ENCODE measurements around the gene KCNJ11. TPM values are rescaled to one million over a fixed set of nuclear protein-coding genes. Genes with fewer than 3 reads are reported as not detected.
A peak's percentile ranks its signal among the peaks of the same experiment; 100 is the strongest.

The KCNJ11 gene
- total and polyA plus RNA-seq, 2 of the 4 experiments (the other 2 are of a cell fraction): not detected

DNA sequence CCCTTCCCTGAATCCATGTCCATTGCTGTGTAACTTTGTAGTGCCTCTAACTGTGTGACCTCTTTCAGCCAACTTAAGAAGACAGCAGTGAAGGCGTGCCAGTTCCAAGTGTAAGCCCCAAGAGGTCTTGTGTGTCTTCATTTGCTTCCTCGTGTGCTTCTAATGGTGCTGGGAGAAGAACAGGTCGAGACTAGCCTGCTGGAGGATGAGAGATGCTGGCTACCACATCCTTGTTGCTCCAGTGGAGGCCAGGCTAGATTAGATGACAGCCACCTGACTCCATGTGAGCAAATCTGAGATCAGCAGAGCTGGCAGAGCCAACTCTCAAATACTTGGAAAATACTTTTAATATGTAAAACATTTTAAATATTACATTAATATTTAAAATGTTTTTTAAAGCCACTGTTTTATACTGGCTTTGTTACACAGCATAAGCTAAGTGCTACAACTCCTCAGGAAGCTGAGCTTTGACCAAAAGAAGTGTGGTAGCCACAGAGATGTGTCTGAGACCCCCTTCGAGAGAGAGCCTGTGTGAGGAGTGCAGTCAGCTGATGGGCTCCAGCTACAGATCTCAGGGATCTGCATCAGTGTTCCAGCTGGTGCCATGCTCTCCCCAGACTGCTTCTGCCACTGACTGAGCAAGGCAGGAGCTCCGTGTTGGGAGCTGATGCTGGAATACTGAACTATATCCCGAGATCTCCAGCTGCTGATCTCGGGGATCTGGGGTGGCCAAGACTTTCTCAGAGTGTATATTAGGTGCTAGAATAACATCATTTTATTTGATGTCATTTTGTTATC lies 8.9 kb downstream of the KCNJ11 start:
- Histone ChIP-seq H3K23ac (ENCODE audit: low read depth, low read length) (no peak overlapping the region), H3K4ac (ENCODE audit: low read depth, low read length) (no peak overlapping the region), H4K91ac (ENCODE audit: insufficient read depth, low read depth, low read length) (no peak overlapping the region), H2AK5ac (ENCODE audit: low read depth, low read length) (no peak overlapping the region), H3K27ac (ENCODE audit: insufficient read depth, low read length) (no peak overlapping the region), H2BK5ac (ENCODE audit: low read depth, low read length, poor library complexity, severe bottlenecking) (no peak overlapping the region), H4K8ac (ENCODE audit: low read depth in 2 of 2, low read length in 2 of 2) (no peak overlapping the region), H3K9ac (ENCODE audit: low read depth, low read length) (no peak overlapping the region), H3K9me1 (ENCODE audit: insufficient read depth, low read length) (peaks cover 22% of the 10 kb centered on the region), H2AFZ (replicated peaks; ENCODE audit: low read length, poor library complexity) (no peak overlapping the region), H2AK9ac (replicated peaks; ENCODE audit: low read depth, low read length, poor library complexity) (no peak overlapping the region), H3K27me3 (ENCODE audit: control insufficient read depth, insufficient read depth, low read length) (no peaks in the 10 kb centered on the region), H3K14ac (replicated peaks; ENCODE audit: low read depth, low read length) (no peak overlapping the region), H3K4me1 (ENCODE audit: control insufficient read depth, insufficient read depth, low read length) (peaks cover 11% of the 10 kb centered on the region), H2BK20ac (ENCODE audit: low read depth, low read length) (0 out of 2 replicates have a peak overlapping the region, but pooled peaks have one; percentile 10), H3K4me3 (ENCODE audit: insufficient read depth, low read depth, low read length) (no peak overlapping the region), H4K5ac (ENCODE audit: low read depth, low read length) (no peak overlapping the region), H2BK15ac (ENCODE audit: low read depth, low read length) (no peak overlapping the region), H4K20me1 (ENCODE audit: insufficient read depth, low read length) (no peaks in the 10 kb centered on the region), H3K36me3 (ENCODE audit: control insufficient read depth, insufficient read depth, low read length) (no peaks in the 10 kb centered on the region; the same call in 1 of the 2 replicates), H3K56ac (ENCODE audit: extremely low read depth, insufficient read depth, low read length) (no peak overlapping the region), H3K18ac (ENCODE audit: low read depth, low read length) (no peak overlapping the region), H3K79me1 (ENCODE audit: low read depth in 1 of 2, low read length in 2 of 2) (no peaks in the 10 kb centered on the region), H3K9me3 (ENCODE audit: control insufficient read depth, insufficient read depth, low read length) (no peaks in the 10 kb centered on the region), H2BK120ac (ENCODE audit: low read depth, low read length) (no peak overlapping the region), H3K4me2 (ENCODE audit: low read depth, low read length) (no peak overlapping the region)
- POLR2A ChIA-PET (ENCODE audit: unreplicated experiment): no interaction called here
- ATAC-seq (ENCODE audit: low read depth) (no peak), DNase-seq (no peak)
- dilution Hi-C loops (cut with HindIII; ENCODE audit: low sequenced_read_pairs, unreplicated experiment): no loop called here
- intact Hi-C loops (cut with micrococcal nuclease): no loop called here
- no TSS peak for BruUV-seq (replicated peaks)
- in situ Hi-C loops (cut with MboI; ENCODE audit: low sequenced_read_pairs): loop anchor here (5.0 kb wide), 1 partner anchor 123 kb away; no protein-coding TSS in a partner anchor
- TF ChIP-seq CHD1 (IDR thresholded peaks at IDR 0.05; ENCODE audit: low read depth, low read length) (no peak), RFX5 (IDR thresholded peaks at IDR 0.05; ENCODE audit: low read depth, low read length) (no peak), RAD21 (IDR thresholded peaks at IDR 0.05; ENCODE audit: low read length) (no peak), SMC3 (IDR thresholded peaks at IDR 0.05; ENCODE audit: low read depth, low read length) (no peak), BHLHE40 (IDR thresholded peaks at IDR 0.05; ENCODE audit: low read depth, low read length) (no peak), FOS (IDR thresholded peaks at IDR 0.05; ENCODE audit: low read depth, low read length) (no peak), MAFK (IDR thresholded peaks at IDR 0.05; ENCODE audit: low read depth, low read length) (no peak), CEBPB (IDR thresholded peaks at IDR 0.05; ENCODE audit: low read depth, low read length) (no peak), MXI1 (IDR thresholded peaks at IDR 0.05; ENCODE audit: borderline replicate concordance, low read depth, low read length) (no peak), POLR2A (IDR thresholded peaks at IDR 0.05; ENCODE audit: low read depth, low read length) (no peak), NFE2L2 (IDR thresholded peaks at IDR 0.05; ENCODE audit: low read depth, low read length) (no peak), RCOR1 (IDR thresholded peaks at IDR 0.05; ENCODE audit: insufficient replicate concordance, low read length) (no peak)
- TF ChIP-seq, protein P1, sequence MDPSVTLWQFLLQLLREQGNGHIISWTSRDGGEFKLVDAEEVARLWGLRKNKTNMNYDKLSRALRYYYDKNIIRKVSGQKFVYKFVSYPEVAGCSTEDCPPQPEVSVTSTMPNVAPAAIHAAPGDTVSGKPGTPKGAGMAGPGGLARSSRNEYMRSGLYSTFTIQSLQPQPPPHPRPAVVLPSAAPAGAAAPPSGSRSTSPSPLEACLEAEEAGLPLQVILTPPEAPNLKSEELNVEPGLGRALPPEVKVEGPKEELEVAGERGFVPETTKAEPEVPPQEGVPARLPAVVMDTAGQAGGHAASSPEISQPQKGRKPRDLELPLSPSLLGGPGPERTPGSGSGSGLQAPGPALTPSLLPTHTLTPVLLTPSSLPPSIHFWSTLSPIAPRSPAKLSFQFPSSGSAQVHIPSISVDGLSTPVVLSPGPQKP (IDR thresholded peaks at IDR 0.05; ENCODE audit: borderline replicate concordance, low read depth, low read length): no peak
- TF ChIP-seq, protein P2, sequence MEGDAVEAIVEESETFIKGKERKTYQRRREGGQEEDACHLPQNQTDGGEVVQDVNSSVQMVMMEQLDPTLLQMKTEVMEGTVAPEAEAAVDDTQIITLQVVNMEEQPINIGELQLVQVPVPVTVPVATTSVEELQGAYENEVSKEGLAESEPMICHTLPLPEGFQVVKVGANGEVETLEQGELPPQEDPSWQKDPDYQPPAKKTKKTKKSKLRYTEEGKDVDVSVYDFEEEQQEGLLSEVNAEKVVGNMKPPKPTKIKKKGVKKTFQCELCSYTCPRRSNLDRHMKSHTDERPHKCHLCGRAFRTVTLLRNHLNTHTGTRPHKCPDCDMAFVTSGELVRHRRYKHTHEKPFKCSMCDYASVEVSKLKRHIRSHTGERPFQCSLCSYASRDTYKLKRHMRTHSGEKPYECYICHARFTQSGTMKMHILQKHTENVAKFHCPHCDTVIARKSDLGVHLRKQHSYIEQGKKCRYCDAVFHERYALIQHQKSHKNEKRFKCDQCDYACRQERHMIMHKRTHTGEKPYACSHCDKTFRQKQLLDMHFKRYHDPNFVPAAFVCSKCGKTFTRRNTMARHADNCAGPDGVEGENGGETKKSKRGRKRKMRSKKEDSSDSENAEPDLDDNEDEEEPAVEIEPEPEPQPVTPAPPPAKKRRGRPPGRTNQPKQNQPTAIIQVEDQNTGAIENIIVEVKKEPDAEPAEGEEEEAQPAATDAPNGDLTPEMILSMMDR (conservative IDR thresholded peaks at IDR 0.05; ENCODE audit: low read depth, low read length): no peak
- TF ChIP-seq, protein P3, sequence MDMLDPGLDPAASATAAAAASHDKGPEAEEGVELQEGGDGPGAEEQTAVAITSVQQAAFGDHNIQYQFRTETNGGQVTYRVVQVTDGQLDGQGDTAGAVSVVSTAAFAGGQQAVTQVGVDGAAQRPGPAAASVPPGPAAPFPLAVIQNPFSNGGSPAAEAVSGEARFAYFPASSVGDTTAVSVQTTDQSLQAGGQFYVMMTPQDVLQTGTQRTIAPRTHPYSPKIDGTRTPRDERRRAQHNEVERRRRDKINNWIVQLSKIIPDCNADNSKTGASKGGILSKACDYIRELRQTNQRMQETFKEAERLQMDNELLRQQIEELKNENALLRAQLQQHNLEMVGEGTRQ (IDR thresholded peaks at IDR 0.05; ENCODE audit: low read depth, low read length): no peak
- CTCF ChIA-PET: interaction anchor here (0.8 to 0.9 kb wide), 2 partner anchors 11 to 26 kb away, joined by 3 to 4 read pairs; no protein-coding TSS in a partner anchor
- 80% methylated on average over 1 of the region's 7 CpGs; no CpG with 5 or more reads in 1 of the 2 experiments for WGBS, 2 experiments (ENCODE audit: extremely low coverage in 2 of 2, insufficient read length in 1 of 2)
